Rectal smooth muscle tissue (tissue), 1 donor: ENCODE measurements around the gene OSBPL2.

Experiments
- H3K27ac ChIP-seq: one replicate; pipeline ENCODE4 v1.7.0; 2013; ENCODE audit warnings: low read depth, low read length, inconsistent platforms
- H3K27me3 ChIP-seq: one replicate; pipeline ENCODE4 v1.7.0; 2013; ENCODE audit warnings: low read length; ENCODE audit not compliant: control insufficient read depth, insufficient read depth
- H3K36me3 ChIP-seq: one replicate; pipeline ENCODE4 v1.7.0; 2013; ENCODE audit warnings: low read length; ENCODE audit not compliant: control insufficient read depth, insufficient read depth
- H3K4me1 ChIP-seq: one replicate; pipeline ENCODE4 v1.7.0; 2013; ENCODE audit warnings: low read length; ENCODE audit not compliant: control insufficient read depth, insufficient read depth
- H3K4me3 ChIP-seq: one replicate; pipeline ENCODE4 v1.7.0; 2013; ENCODE audit warnings: low read length
- H3K9ac ChIP-seq: one replicate; pipeline ENCODE4 v1.7.0; 2013; ENCODE audit warnings: low read length

OSBPL2 gene

GRCh38 chr20:62219101-62219991 lies 19.0 kb upstream of the OSBPL2 start:
- Histone ChIP-seq H3K36me3 (no peaks in the 10 kb centered on the region), H3K4me3 (no peak overlapping the region), H3K9ac (no peak overlapping the region), H3K27ac (no peak overlapping the region), H3K4me1 (no peaks in the 10 kb centered on the region), H3K27me3 (peaks cover 48% of the 10 kb centered on the region)

- peaks cover 46% of the 10 kb centered on the region for H3K27me3 ChIP-seq
Observed at GRCh38 chr20:62219992-62220665, 18.2 kb upstream of the OSBPL2 start, which contains the start of gene HRH3. HRH3 (minus strand) TSS chr20:62220278; CDS start chr20:62219970, 308 bp downstream.

GRCh38 chr20:62220666-62221568 lies 17.4 kb upstream of the OSBPL2 start:
- no peak overlapping the region for H3K9ac ChIP-seq
- H3K27ac ChIP-seq = no peak overlapping the region
- H3K27me3 ChIP-seq = peaks cover 45% of the 10 kb centered on the region
- H3K4me1 ChIP-seq = no peaks in the 10 kb centered on the region
- no peak overlapping the region for H3K4me3 ChIP-seq
- H3K36me3 ChIP-seq = no peaks in the 10 kb centered on the region

More at GRCh38 chr20:62219992-62220665, 18.2 kb upstream of the OSBPL2 start, which contains the start of gene HRH3:
- Histone ChIP-seq H3K27ac (no peak within 1 kb of the TSS), H3K36me3 (no peaks in the 10 kb centered on the region), H3K4me1 (no peaks in the 10 kb centered on the region), H3K4me3 (no peak within 1 kb of the TSS), H3K9ac (no peak within 1 kb of the TSS)

- H3K36me3 ChIP-seq = no peaks in the 10 kb centered on the region
- no peak overlapping the region for H3K9ac ChIP-seq
- H3K27ac ChIP-seq = no peak overlapping the region
- H3K4me1 ChIP-seq = no peaks in the 10 kb centered on the region
- no peak overlapping the region for H3K4me3 ChIP-seq
- peaks cover 43% of the 10 kb centered on the region for H3K27me3 ChIP-seq
Observed at GRCh38 chr20:62222266-62222850, 16.0 kb upstream of the OSBPL2 start.

GRCh38 chr20:62222972-62223371 lies 15.3 kb upstream of the OSBPL2 start:
- Histone ChIP-seq H3K27ac (no peak overlapping the region), H3K36me3 (no peaks in the 10 kb centered on the region), H3K9ac (no peak overlapping the region), H3K4me3 (no peak overlapping the region), H3K4me1 (no peaks in the 10 kb centered on the region), H3K27me3 (peaks cover 45% of the 10 kb centered on the region)

GRCh38 chr20:62223571-62223970 lies 14.8 kb upstream of the OSBPL2 start:
- Histone ChIP-seq H3K4me3 (no peak overlapping the region), H3K9ac (no peak overlapping the region), H3K27me3 (peaks cover 42% of the 10 kb centered on the region), H3K36me3 (no peaks in the 10 kb centered on the region), H3K4me1 (no peaks in the 10 kb centered on the region), H3K27ac (no peak overlapping the region)

- Histone ChIP-seq H3K4me1 (no peaks in the 10 kb centered on the region), H3K36me3 (no peaks in the 10 kb centered on the region), H3K9ac (no peak overlapping the region), H3K27ac (no peak overlapping the region), H3K4me3 (no peak overlapping the region), H3K27me3 (peaks cover 39% of the 10 kb centered on the region)
Observed at GRCh38 chr20:62224113-62224855, 14.0 kb upstream of the OSBPL2 start.

- Histone ChIP-seq H3K4me1 (no peaks in the 10 kb centered on the region), H3K4me3 (no peak overlapping the region), H3K9ac (no peak overlapping the region), H3K36me3 (no peaks in the 10 kb centered on the region), H3K27ac (no peak overlapping the region), H3K27me3 (peaks cover 36% of the 10 kb centered on the region)
Observed at GRCh38 chr20:62225026-62225425, 13.3 kb upstream of the OSBPL2 start.

GRCh38 chr20:62225820-62226635 lies 12.3 kb upstream of the OSBPL2 start:
- Histone ChIP-seq H3K4me1 (no peaks in the 10 kb centered on the region), H3K4me3 (no peak overlapping the region), H3K27ac (no peak overlapping the region), H3K36me3 (no peaks in the 10 kb centered on the region), H3K9ac (no peak overlapping the region), H3K27me3 (peaks cover 32% of the 10 kb centered on the region)

GRCh38 chr20:62226707-62227590 lies 11.4 kb upstream of the OSBPL2 start:
- no peak overlapping the region for H3K4me3 ChIP-seq
- H3K27ac ChIP-seq = no peak overlapping the region
- H3K27me3 ChIP-seq = peaks cover 23% of the 10 kb centered on the region
- H3K9ac ChIP-seq = no peak overlapping the region
- no peaks in the 10 kb centered on the region for H3K36me3 ChIP-seq
- no peaks in the 10 kb centered on the region for H3K4me1 ChIP-seq
